HEK293 (cell line): ENCODE results near the gene MAML2.

ENCODE experiments used
- CTCF ChIA-PET: fragments of 350-600 bp; formaldehyde crosslinking; extraction: SDS; loops from one replicate; lab custom pipeline; 2021; ENCODE audit warnings: antibody characterized with exemption; lab: Yijun Ruan, JAX
- POLR2A ChIA-PET: fragments of 300-600 bp; formaldehyde crosslinking; extraction: SDS; loops from one replicate; lab custom pipeline; 2020; ENCODE audit warnings: antibody characterized with exemption, inconsistent platforms; lab: Yijun Ruan, JAX
- H3K27ac ChIP-seq: fragments of 200-500 bp; sonication (Bioruptor generic); 2 replicates; pipeline ENCODE4 v1.5.1; 2014; ENCODE audit warnings: low read depth, low read length, control low read depth, inconsistent platforms; ENCODE audit errors: extremely low read depth
- H3K36me3 ChIP-seq, 2 experiments: fragments of 200-500 bp in 1 of 2; sonication (Bioruptor generic) in 1 of 2; 1 replicate in 1 of 2; 2 replicates in 1 of 2; pipeline ENCODE4 v1.5.1; 2014 to 2017; ENCODE audit warnings: inconsistent platforms in 2 of 2, low read length in 2 of 2; ENCODE audit not compliant: control insufficient read depth in 2 of 2, insufficient read depth in 1 of 2
- H3K4me1 ChIP-seq: fragments of 200-500 bp; sonication (Bioruptor generic); 2 replicates; pipeline ENCODE4 v1.5.1; 2014; ENCODE audit warnings: mild to moderate bottlenecking, low read length, inconsistent platforms; ENCODE audit not compliant: control insufficient read depth, insufficient read depth
- H3K4me3 ChIP-seq: 2 replicates; pipeline ENCODE4 v1.5.1; 2011; ENCODE audit warnings: low read depth, mild to moderate bottlenecking, control low read depth, low read length, moderate library complexity
- H3K9me3 ChIP-seq: fragments of 200-500 bp; sonication (Bioruptor generic); 2 replicates; pipeline ENCODE4 v1.5.1; 2014; ENCODE audit warnings: low read depth, low read length, inconsistent platforms; ENCODE audit not compliant: control insufficient read depth, insufficient read depth
- BCL11B ChIP-seq: fragments of 450-650 bp; formaldehyde crosslinking; IDR thresholded peaks from 2 replicates; pipeline ENCODE4 v1.5.1; 2016; ENCODE audit warnings: low read depth, missing biosample characterization, missing genetic modification characterization
- GLI2 ChIP-seq: fragments of 450-650 bp; formaldehyde crosslinking; IDR thresholded peaks from 2 replicates; pipeline ENCODE4; 2017; ENCODE audit warnings: missing biosample characterization, missing genetic modification characterization, low read depth, borderline replicate concordance
- IKZF3 ChIP-seq: fragments of 450-650 bp; IDR thresholded peaks from 2 replicates; pipeline ENCODE4 v1.5.0; 2018; ENCODE audit warnings: missing biosample characterization, mild to moderate bottlenecking, missing genetic modification characterization, moderate library complexity
- KLF1 ChIP-seq: fragments of 450-650 bp; formaldehyde crosslinking; IDR thresholded peaks from 2 replicates; pipeline ENCODE4 v1.5.1; 2016; ENCODE audit warnings: missing biosample characterization, missing genetic modification characterization
- KLF9 ChIP-seq: fragments of 450-650 bp; formaldehyde crosslinking; IDR thresholded peaks from 2 replicates; pipeline ENCODE4 v1.5.1; 2016; ENCODE audit warnings: missing biosample characterization, missing genetic modification characterization, low read depth
- SALL2 ChIP-seq: fragments of 450-650 bp; formaldehyde crosslinking; IDR thresholded peaks from 2 replicates; pipeline ENCODE4 v1.5.0; 2017; ENCODE audit warnings: missing biosample characterization, mild to moderate bottlenecking, missing genetic modification characterization, borderline replicate concordance
- TRIM28 ChIP-seq: IDR thresholded peaks from 2 replicates; pipeline ENCODE4 v1.6.1; 2011; ENCODE audit warnings: low read length, control low read depth, borderline replicate concordance
- WT1 ChIP-seq: fragments of 450-650 bp; formaldehyde crosslinking; IDR thresholded peaks from 2 replicates; pipeline ENCODE4 v1.5.1; 2016; ENCODE audit warnings: missing biosample characterization, missing genetic modification characterization
- ZEB2 ChIP-seq: fragments of 450-650 bp; formaldehyde crosslinking; IDR thresholded peaks from 2 replicates; pipeline ENCODE4 v1.5.1; 2016; ENCODE audit warnings: missing biosample characterization, missing genetic modification characterization
- ZNF140 ChIP-seq: fragments of 450-650 bp; formaldehyde crosslinking; IDR thresholded peaks from 2 replicates; pipeline ENCODE4 v1.5.1; 2016; ENCODE audit warnings: missing biosample characterization, missing genetic modification characterization
- ZNF16 ChIP-seq: fragments of 450-650 bp; formaldehyde crosslinking; IDR thresholded peaks from 2 replicates; pipeline ENCODE4 v1.5.1; 2016; ENCODE audit warnings: low read depth, missing biosample characterization, missing genetic modification characterization
- ZNF184 ChIP-seq: fragments of 450-650 bp; IDR thresholded peaks from 2 replicates; pipeline ENCODE4 v1.5.1; 2018; ENCODE audit warnings: missing biosample characterization, mild to moderate bottlenecking, missing genetic modification characterization
- ZNF202 ChIP-seq: fragments of 450-650 bp; formaldehyde crosslinking; IDR thresholded peaks from 2 replicates; pipeline ENCODE4 v1.5.1; 2016; ENCODE audit warnings: missing biosample characterization, missing genetic modification characterization, borderline replicate concordance
- ZNF311 ChIP-seq: fragments of 450-650 bp; formaldehyde crosslinking; IDR thresholded peaks from 2 replicates; pipeline ENCODE4 v1.5.1; 2017; ENCODE audit warnings: missing biosample characterization, missing genetic modification characterization, borderline replicate concordance
- ZNF341 ChIP-seq: fragments of 450-650 bp; formaldehyde crosslinking; IDR thresholded peaks from 2 replicates; pipeline ENCODE4; 2016; ENCODE audit warnings: low read depth, missing biosample characterization, missing genetic modification characterization
- ZNF391 ChIP-seq: fragments of 450-650 bp; formaldehyde crosslinking; IDR thresholded peaks from 2 replicates; pipeline ENCODE4 v1.5.1; 2016; ENCODE audit warnings: low read depth, missing biosample characterization, missing genetic modification characterization, borderline replicate concordance
- ZNF501 ChIP-seq: fragments of 450-650 bp; formaldehyde crosslinking; IDR thresholded peaks from 2 replicates; pipeline ENCODE4 v1.5.1; 2016; ENCODE audit warnings: missing biosample characterization, missing genetic modification characterization
- ZNF510 ChIP-seq: fragments of 450-650 bp; formaldehyde crosslinking; IDR thresholded peaks from 2 replicates; pipeline ENCODE4 v1.5.1; 2018; ENCODE audit warnings: mild to moderate bottlenecking, missing genetic modification characterization, missing biosample characterization; ENCODE audit not compliant: insufficient replicate concordance
- ZNF521 ChIP-seq: fragments of 450-650 bp; formaldehyde crosslinking; IDR thresholded peaks from 2 replicates; pipeline ENCODE4 v1.5.1; 2017; ENCODE audit warnings: missing biosample characterization, mild to moderate bottlenecking, missing genetic modification characterization
- ZNF544 ChIP-seq: fragments of 450-650 bp; formaldehyde crosslinking; IDR thresholded peaks from 2 replicates; pipeline ENCODE4 v1.5.0; 2017; ENCODE audit warnings: missing biosample characterization, missing genetic modification characterization
- ZNF785 ChIP-seq: fragments of 450-650 bp; formaldehyde crosslinking; IDR thresholded peaks from 2 replicates; pipeline ENCODE4 v1.5.1; 2016; ENCODE audit warnings: missing biosample characterization, missing genetic modification characterization
- ZNF830 ChIP-seq: fragments of 450-650 bp; IDR thresholded peaks from 2 replicates; pipeline ENCODE4 v1.5.0; 2018; ENCODE audit warnings: missing biosample characterization, missing genetic modification characterization, low read depth, mild to moderate bottlenecking, moderate library complexity
- ZNF837 ChIP-seq: fragments of 450-650 bp; formaldehyde crosslinking; IDR thresholded peaks from 2 replicates; pipeline ENCODE4 v1.5.1; 2016; ENCODE audit warnings: missing biosample characterization, missing genetic modification characterization
- ZXDB ChIP-seq: fragments of 450-650 bp; formaldehyde crosslinking; IDR thresholded peaks from 2 replicates; pipeline ENCODE4 v1.5.1; 2016; ENCODE audit warnings: missing biosample characterization, missing genetic modification characterization
- TF ChIP-seq, protein P1 (sequence below): fragments of 450-650 bp; formaldehyde crosslinking; IDR thresholded peaks from 2 replicates; pipeline ENCODE4 v1.5.1; 2016; ENCODE audit warnings: missing biosample characterization, missing genetic modification characterization
- TF ChIP-seq, protein P2 (sequence below): fragments of 450-650 bp; formaldehyde crosslinking; IDR thresholded peaks from 2 replicates; pipeline ENCODE4 v1.5.1; 2017; ENCODE audit warnings: missing biosample characterization, missing genetic modification characterization
- TF ChIP-seq, protein P3 (sequence below): fragments of 450-650 bp; formaldehyde crosslinking; IDR thresholded peaks from 2 replicates; pipeline ENCODE4; 2016; ENCODE audit warnings: missing biosample characterization, missing genetic modification characterization

The MAML2 gene

DNA sequence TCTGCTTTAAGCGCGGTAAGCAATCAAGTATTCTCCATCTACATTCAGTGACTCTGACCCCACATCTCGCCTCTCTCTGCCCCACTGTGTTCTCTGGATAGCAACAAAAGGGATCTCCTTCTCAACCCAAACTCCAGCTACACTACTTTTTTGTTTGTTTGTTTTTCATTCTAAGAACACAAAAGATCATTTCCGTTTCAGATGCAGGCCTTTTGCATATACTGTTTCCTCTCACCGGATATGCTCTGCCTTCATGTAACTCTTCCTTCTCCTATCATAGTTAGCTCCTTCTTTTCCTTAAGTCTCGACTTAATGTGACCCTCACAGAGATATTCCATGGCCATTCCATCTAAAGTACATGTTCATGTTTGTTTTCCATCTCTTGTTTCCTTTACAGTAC is 239.3 kb downstream of the MAML2 start:
- ChIA-PET POLR2A (no interaction called here), CTCF (no interaction called here)
- no peaks in the 10 kb centered on the region for H3K4me1 ChIP-seq
- H3K27ac ChIP-seq = no peak overlapping the region
- no peaks in the 10 kb centered on the region for H3K9me3 ChIP-seq
- no peak overlapping the region for H3K4me3 ChIP-seq
- no peaks in the 10 kb centered on the region for H3K36me3 ChIP-seq
- TF ChIP-seq KLF1 (tag by site-specific recombination) (no peak), ZNF341 (tag by site-specific recombination) (no peak), ZNF391 (tag by site-specific recombination) (no peak), ZNF510 (tag by site-specific recombination) (no peak), ZNF311 (tag by site-specific recombination) (no peak), ZNF140 (tag by site-specific recombination) (no peak), ZNF837 (tag by site-specific recombination) (no peak), ZXDB (tag by site-specific recombination) (no peak), GLI2 (tag by site-specific recombination) (no peak), SALL2 (tag by site-specific recombination) (no peak), ZEB2 (tag by site-specific recombination) (no peak), ZNF785 (tag by site-specific recombination) (no peak)
- TF ChIP-seq, protein P1, sequence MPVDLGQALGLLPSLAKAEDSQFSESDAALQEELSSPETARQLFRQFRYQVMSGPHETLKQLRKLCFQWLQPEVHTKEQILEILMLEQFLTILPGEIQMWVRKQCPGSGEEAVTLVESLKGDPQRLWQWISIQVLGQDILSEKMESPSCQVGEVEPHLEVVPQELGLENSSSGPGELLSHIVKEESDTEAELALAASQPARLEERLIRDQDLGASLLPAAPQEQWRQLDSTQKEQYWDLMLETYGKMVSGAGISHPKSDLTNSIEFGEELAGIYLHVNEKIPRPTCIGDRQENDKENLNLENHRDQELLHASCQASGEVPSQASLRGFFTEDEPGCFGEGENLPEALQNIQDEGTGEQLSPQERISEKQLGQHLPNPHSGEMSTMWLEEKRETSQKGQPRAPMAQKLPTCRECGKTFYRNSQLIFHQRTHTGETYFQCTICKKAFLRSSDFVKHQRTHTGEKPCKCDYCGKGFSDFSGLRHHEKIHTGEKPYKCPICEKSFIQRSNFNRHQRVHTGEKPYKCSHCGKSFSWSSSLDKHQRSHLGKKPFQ (tag by site-specific recombination) = no peak

DNA sequence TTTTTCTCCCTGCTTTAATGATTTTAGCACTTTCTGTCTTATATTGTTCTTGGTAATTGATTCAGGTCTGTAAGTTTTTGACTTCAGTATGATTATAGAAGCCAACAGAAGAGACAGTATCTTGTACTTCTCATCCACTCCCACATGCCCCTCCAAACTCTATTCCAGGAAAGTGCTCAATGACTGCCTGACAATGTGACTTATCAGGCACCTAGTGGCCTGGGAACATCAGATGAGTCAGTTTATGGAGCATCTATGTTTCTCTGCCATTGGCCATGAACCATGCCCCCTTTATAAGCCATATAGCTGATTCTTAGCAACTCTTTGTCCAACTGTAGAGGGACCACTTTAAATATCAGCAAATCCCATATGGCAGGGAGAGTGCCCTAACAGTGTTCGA is 239.9 kb downstream of the MAML2 start:
- H3K27ac ChIP-seq = no peak overlapping the region
- no peaks in the 10 kb centered on the region for H3K9me3 ChIP-seq
- H3K4me3 ChIP-seq = no peak overlapping the region
- H3K36me3 ChIP-seq = no peaks in the 10 kb centered on the region
- no peaks in the 10 kb centered on the region for H3K4me1 ChIP-seq
- TF ChIP-seq TRIM28 = no peak
- no peak for TF ChIP-seq ZNF202 (tag by site-specific recombination)
- no peak for TF ChIP-seq ZNF544
- TF ChIP-seq ZNF184 = no peak
- TF ChIP-seq WT1 (tag by site-specific recombination) = no peak
- TF ChIP-seq, protein P2, sequence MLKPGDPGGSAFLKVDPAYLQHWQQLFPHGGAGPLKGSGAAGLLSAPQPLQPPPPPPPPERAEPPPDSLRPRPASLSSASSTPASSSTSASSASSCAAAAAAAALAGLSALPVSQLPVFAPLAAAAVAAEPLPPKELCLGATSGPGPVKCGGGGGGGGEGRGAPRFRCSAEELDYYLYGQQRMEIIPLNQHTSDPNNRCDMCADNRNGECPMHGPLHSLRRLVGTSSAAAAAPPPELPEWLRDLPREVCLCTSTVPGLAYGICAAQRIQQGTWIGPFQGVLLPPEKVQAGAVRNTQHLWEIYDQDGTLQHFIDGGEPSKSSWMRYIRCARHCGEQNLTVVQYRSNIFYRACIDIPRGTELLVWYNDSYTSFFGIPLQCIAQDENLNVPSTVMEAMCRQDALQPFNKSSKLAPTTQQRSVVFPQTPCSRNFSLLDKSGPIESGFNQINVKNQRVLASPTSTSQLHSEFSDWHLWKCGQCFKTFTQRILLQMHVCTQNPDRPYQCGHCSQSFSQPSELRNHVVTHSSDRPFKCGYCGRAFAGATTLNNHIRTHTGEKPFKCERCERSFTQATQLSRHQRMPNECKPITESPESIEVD (tag by site-specific recombination) = no peak
- TF ChIP-seq ZEB2 (tag by site-specific recombination) = no peak
- no peak for TF ChIP-seq ZNF16
- no peak for TF ChIP-seq ZNF521
- TF ChIP-seq KLF9 (tag by site-specific recombination) = no peak
- no peak for TF ChIP-seq ZNF501 (tag by site-specific recombination)
- TF ChIP-seq, protein P3, sequence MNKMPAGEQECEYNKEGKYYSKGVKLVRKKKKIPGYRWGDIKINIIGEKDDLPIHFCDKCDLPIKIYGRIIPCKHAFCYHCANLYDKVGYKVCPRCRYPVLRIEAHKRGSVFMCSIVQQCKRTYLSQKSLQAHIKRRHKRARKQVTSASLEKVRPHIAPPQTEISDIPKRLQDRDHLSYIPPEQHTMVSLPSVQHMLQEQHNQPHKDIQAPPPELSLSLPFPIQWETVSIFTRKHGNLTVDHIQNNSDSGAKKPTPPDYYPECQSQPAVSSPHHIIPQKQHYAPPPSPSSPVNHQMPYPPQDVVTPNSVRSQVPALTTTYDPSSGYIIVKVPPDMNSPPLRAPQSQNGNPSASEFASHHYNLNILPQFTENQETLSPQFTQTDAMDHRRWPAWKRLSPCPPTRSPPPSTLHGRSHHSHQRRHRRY (tag by site-specific recombination) = no peak
- TF ChIP-seq BCL11B (tag by site-specific recombination) = no peak
- TF ChIP-seq IKZF3 (tag by site-specific recombination) = no peak
- TF ChIP-seq ZNF830 (tag by site-specific recombination) = no peak
- POLR2A ChIA-PET = no interaction called here
- CTCF ChIA-PET = interaction anchor here (0.5 kb wide), 1 partner anchor 948 kb away, joined by 3 read pairs; no protein-coding TSS in a partner anchor
